K562 (cell line): Measurements from ENCODE around the gene PRR29. TPM values are rescaled to one million over a fixed set of nuclear protein-coding genes. Genes with fewer than 3 reads are reported as not detected.

Source experiments
- CBFB ChIP-seq: sonication (generic); formaldehyde crosslinking; IDR thresholded peaks from 2 replicates; pipeline ENCODE4 v1.4.0; 2020; ENCODE audit warnings: mild to moderate bottlenecking, missing genetic modification reagents
- CCNT2 ChIP-seq: IDR thresholded peaks from 2 replicates; pipeline ENCODE4 v1.6.1; 2011; ENCODE audit warnings: borderline replicate concordance, low read depth, mild to moderate bottlenecking, moderate library complexity, mixed read lengths, low read length; ENCODE audit not compliant: insufficient read length; ENCODE audit errors: extremely low read depth
- HNRNPUL1 ChIP-seq: fragments of 200-400 bp; formaldehyde crosslinking; IDR thresholded peaks from 2 replicates; pipeline ENCODE4 v1.6.1; 2017; ENCODE audit warnings: low read length
- NFATC3 ChIP-seq: fragments of 450-650 bp; IDR thresholded peaks from 2 replicates; pipeline ENCODE4 v1.6.1; 2017; ENCODE audit warnings: mild to moderate bottlenecking
- RNF2 ChIP-seq: sonication (generic); IDR thresholded peaks from 2 replicates; pipeline ENCODE4 v1.6.1; 2016
- SP1 ChIP-seq: sonication (generic); formaldehyde crosslinking; IDR thresholded peaks from 2 replicates; pipeline ENCODE4 v1.8.1; 2022; ENCODE audit warnings: mild to moderate bottlenecking, missing genetic modification reagents
- ZNF140 ChIP-seq: fragments of 250-450 bp; sonication (Bioruptor Pico); IDR thresholded peaks from 2 replicates; pipeline ENCODE4 v1.8.0; 2021; ENCODE audit warnings: moderate library complexity, mild to moderate bottlenecking, inconsistent platforms
- ZNF224 ChIP-seq: sonication (generic); formaldehyde crosslinking; IDR thresholded peaks from 2 replicates; pipeline ENCODE4 v1.8.0; 2022; ENCODE audit warnings: mild to moderate bottlenecking, missing genetic modification reagents
- ZNF263 ChIP-seq: sonication (generic); formaldehyde crosslinking; IDR thresholded peaks from 2 replicates; pipeline ENCODE4 v1.8.0; 2022; ENCODE audit warnings: mild to moderate bottlenecking, missing genetic modification reagents, borderline replicate concordance
- polyA plus RNA-seq, 8 experiments: library from polyadenylated mRNA; depleted of rRNA in 4 of 8; stranded (reverse) in 5 of 8; unstranded in 3 of 8; fragments of >200 nt; fragmentation: Nextera tagmentation in 2 of 8; fragmentation: Illumina TruSeq in 1 of 8; extraction: Ambion mirVana in 2 of 8; extraction: Trizol in 1 of 8; gene quantifications; 2 replicates each; pipeline versions ENCODE4 v1.2.1 to v1.2.3, GENCODE V29; 2011 to 2014; ENCODE audit warnings: inconsistent platforms in 1 of 8, missing spikeins in 1 of 8
- total RNA-seq, 7 experiments: library from RNA; depleted of rRNA in 6 of 7; stranded (reverse); fragments of >200 nt in 6 of 7; fragmentation: Illumina TruSeq in 2 of 7; extraction: Trizol in 2 of 7; gene quantifications; 2 replicates each; pipeline versions ENCODE4 v1.2.1 to v1.2.3, GENCODE V29; 2011 to 2021; ENCODE audit warnings: low replicate concordance in 1 of 7
- TF ChIP-seq, protein P1 (sequence below): sonication (generic); formaldehyde crosslinking; IDR thresholded peaks from 2 replicates; pipeline ENCODE4 v1.8.0; 2022; ENCODE audit warnings: mild to moderate bottlenecking, missing genetic modification reagents
- TF ChIP-seq, protein P2 (sequence below): fragments of 450-650 bp; IDR thresholded peaks from 2 replicates; pipeline ENCODE4 v1.6.1; 2016
- TF ChIP-seq, protein P3 (sequence below), 2 experiments: fragments of 450-650 bp; IDR thresholded peaks; 2 replicates each; pipeline ENCODE4 v1.6.1; 2016; ENCODE audit warnings: mild to moderate bottlenecking in 2 of 2, borderline replicate concordance in 1 of 2, low read depth in 1 of 2, moderate library complexity in 1 of 2
- TF ChIP-seq, protein P4 (sequence below): sonication (generic); formaldehyde crosslinking; IDR thresholded peaks from 2 replicates; pipeline ENCODE4 v1.8.0; 2022; ENCODE audit warnings: mild to moderate bottlenecking, missing genetic modification reagents, borderline replicate concordance
- TF ChIP-seq, protein P5 (sequence below): fragments of 450-650 bp; IDR thresholded peaks from 2 replicates; pipeline ENCODE4 v1.6.1; 2018; ENCODE audit warnings: mild to moderate bottlenecking, low read depth; ENCODE audit not compliant: partially characterized antibody

PRR29 gene
- total and polyA plus RNA-seq, 9 of the 15 experiments (the other 6 are each of a cell fraction or from before 2014, with no cell fraction given), result 0.08 to 0.58 (median 0.15) TPM; not detected in 5

DNA sequence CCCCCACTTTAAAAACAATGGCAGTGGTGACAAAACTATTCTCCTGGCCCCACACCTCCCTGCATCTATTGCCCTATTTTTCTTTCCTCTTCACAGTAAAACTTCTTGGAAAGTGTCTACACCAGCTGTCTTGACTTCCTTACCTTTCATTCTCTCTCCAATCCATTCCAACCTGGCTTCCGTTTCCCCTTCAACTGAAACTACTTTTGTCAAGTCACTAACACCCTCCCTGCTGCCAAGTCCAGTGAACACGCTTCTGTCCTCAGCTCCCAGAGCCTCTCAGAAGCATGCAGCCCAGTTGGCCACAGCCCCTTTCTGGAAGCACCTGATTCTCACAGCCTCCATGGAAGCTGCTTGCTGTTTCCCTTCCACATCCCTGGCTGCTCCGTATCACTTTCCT lies 21.4 kb upstream of the PRR29 start (continued):
- no peak for TF ChIP-seq ZNF263 (CRISPR knock-in tag)
- TF ChIP-seq NFATC3, result no peak
- TF ChIP-seq, protein P1, sequence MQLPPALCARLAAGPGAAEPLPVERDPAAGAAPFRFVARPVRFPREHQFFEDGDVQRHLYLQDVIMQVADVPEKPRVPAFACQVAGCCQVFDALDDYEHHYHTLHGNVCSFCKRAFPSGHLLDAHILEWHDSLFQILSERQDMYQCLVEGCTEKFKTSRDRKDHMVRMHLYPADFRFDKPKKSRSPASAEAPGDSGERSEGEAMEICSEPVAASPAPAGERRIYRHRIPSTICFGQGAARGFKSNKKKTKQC, result no peak
- TF ChIP-seq, protein P2, sequence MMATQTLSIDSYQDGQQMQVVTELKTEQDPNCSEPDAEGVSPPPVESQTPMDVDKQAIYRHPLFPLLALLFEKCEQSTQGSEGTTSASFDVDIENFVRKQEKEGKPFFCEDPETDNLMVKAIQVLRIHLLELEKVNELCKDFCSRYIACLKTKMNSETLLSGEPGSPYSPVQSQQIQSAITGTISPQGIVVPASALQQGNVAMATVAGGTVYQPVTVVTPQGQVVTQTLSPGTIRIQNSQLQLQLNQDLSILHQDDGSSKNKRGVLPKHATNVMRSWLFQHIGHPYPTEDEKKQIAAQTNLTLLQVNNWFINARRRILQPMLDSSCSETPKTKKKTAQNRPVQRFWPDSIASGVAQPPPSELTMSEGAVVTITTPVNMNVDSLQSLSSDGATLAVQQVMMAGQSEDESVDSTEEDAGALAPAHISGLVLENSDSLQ, result no peak
- TF ChIP-seq ZNF140 (CRISPR knock-in tag), result no peak
- TF ChIP-seq, protein P3, sequence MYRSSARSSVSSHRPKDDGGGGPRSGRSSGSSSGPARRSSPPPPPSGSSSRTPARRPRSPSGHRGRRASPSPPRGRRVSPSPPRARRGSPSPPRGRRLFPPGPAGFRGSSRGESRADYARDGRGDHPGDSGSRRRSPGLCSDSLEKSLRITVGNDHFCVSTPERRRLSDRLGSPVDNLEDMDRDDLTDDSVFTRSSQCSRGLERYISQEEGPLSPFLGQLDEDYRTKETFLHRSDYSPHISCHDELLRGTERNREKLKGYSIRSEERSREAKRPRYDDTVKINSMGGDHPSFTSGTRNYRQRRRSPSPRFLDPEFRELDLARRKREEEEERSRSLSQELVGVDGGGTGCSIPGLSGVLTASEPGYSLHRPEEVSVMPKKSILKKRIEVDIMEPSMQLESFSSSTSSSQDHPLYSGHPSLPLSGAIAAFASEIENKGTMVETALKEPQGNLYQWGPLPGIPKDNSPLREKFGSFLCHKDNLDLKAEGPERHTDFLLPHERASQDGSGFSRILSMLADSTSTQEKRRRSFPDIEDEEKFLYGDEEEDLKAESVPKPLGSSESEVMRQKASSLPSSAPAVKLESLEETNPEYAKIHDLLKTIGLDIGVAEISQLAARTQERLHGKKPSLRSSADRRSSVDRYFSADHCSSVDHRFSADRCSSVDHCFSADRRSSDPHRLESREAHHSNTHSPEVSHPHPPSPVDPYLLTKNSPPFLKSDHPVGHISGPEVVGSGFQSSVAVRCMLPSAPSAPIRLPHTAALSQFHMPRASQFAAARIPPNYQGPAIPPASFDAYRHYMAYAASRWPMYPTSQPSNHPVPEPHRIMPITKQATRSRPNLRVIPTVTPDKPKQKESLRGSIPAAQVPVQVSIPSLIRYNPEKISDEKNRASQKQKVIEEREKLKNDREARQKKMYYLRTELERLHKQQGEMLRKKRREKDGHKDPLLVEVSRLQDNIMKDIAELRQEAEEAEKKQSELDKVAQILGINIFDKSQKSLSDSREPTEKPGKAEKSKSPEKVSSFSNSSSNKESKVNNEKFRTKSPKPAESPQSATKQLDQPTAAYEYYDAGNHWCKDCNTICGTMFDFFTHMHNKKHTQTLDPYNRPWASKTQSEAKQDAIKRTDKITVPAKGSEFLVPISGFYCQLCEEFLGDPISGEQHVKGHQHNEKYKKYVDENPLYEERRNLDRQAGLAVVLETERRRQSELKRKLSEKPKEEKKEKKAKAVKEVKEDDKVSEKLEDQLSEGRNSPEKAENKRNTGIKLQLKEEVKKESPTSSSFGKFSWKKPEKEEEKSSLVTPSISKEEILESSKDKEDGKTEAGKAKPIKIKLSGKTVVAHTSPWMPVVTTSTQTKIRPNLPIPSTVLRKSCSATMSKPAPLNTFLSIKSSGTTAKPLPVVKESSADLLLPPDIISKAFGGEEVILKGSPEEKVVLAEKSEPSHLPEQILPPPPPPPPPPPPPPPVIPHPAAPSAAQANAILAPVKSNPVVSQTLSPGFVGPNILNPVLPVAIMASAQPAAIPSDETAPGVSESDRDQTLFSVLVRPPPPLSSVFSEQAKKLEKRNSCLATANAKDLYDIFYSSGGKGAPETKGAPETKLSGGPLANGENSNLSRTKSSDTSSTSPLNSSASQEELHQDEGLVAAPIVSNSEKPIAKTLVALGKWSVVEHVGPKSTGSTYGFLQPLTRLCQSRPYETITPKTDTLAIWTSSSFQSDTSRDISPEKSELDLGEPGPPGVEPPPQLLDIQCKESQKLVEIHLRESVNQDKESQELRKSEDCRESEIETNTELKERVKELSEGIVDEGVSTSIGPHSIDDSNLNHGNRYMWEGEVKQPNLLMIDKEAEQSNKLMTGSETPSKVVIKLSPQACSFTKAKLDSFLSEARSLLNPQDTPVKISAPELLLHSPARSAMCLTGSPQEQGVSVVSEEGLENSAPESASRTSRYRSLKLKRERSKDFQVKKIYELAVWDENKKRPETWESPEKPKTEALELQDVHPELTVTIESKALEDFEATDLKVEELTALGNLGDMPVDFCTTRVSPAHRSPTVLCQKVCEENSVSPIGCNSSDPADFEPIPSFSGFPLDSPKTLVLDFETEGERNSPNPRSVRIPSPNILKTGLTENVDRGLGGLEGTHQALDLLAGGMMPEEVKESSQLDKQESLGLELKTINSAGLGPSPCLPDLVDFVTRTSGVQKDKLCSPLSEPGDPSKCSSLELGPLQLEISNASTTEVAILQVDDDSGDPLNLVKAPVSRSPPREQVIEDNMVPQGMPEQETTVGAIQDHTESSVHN (IDR thresholded peaks at IDR 0.05; ENCODE audit: borderline replicate concordance in 1 of 2, low read depth in 1 of 2), result no peak
- no peak for TF ChIP-seq SP1 (CRISPR knock-in tag)
- TF ChIP-seq, protein P4, sequence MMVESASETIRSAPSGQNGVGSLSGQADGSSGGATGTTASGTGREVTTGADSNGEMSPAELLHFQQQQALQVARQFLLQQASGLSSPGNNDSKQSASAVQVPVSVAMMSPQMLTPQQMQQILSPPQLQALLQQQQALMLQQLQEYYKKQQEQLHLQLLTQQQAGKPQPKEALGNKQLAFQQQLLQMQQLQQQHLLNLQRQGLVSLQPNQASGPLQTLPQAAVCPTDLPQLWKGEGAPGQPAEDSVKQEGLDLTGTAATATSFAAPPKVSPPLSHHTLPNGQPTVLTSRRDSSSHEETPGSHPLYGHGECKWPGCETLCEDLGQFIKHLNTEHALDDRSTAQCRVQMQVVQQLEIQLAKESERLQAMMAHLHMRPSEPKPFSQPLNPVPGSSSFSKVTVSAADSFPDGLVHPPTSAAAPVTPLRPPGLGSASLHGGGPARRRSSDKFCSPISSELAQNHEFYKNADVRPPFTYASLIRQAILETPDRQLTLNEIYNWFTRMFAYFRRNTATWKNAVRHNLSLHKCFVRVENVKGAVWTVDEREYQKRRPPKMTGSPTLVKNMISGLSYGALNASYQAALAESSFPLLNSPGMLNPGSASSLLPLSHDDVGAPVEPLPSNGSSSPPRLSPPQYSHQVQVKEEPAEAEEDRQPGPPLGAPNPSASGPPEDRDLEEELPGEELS (CRISPR knock-in tag), result no peak
- TF ChIP-seq ZNF224 (CRISPR knock-in tag), result no peak
- no peak for TF ChIP-seq CCNT2
- no peak for TF ChIP-seq CBFB (CRISPR knock-in tag)
- no peak for TF ChIP-seq HNRNPUL1
- no peak for TF ChIP-seq RNF2
- TF ChIP-seq, protein P5, sequence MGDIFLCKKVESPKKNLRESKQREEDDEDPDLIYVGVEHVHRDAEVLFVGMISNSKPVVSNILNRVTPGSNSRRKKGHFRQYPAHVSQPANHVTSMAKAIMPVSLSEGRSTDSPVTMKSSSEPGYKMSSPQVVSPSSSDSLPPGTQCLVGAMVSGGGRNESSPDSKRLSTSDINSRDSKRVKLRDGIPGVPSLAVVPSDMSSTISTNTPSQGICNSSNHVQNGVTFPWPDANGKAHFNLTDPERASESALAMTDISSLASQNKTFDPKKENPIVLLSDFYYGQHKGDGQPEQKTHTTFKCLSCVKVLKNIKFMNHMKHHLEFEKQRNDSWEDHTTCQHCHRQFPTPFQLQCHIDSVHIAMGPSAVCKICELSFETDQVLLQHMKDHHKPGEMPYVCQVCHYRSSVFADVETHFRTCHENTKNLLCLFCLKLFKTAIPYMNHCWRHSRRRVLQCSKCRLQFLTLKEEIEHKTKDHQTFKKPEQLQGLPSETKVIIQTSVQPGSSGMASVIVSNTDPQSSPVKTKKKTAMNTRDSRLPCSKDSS, result no peak
